Measurements from ENCODE around the gene TMEM232. TPM values are rescaled to one million over a fixed set of nuclear protein-coding genes. Genes with fewer than 3 reads are reported as not detected.

Gene TMEM232
- polyA plus RNA-seq, 1 experiment, result 0.12 TPM

DNA sequence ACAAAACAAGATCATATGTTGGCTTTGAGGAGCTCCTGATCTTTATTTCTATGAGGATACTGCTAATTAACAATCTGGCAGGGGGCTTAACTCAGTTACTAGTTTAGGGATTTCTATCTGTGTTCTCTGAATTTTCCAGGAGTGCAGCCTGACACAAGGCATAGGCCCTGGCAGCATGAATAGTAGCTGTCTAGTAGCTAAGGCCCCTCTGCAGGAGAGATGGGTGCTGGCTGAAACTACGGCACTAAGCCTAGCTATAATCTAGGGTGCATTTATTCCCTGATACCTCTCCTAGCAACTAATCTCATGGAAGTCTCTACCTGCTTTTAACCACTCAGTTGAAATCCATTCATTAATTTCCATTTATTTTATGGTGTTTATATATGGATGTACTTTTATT lies 268.2 kb downstream of the TMEM232 start:
- CTCF ChIA-PET, result no interaction called here
- no peak for DNase-seq (ENCODE audit: low read depth)
- Histone ChIP-seq H3K27me3 (ENCODE audit: control insufficient read depth, insufficient read depth, low read length) (no peaks in the 10 kb centered on the region), H3K36me3 (ENCODE audit: control insufficient read depth, insufficient read depth, low read length) (no peaks in the 10 kb centered on the region), H3K4me3 (ENCODE audit: low read depth, low read length) (no peak overlapping the region)
- no peak for TF ChIP-seq CTCF (IDR thresholded peaks at IDR 0.05; ENCODE audit: insufficient read depth, low read depth, low read length)
- POLR2A ChIA-PET, result no interaction called here

GRCh38 chr5:110442856-110443255 lies 283.6 kb downstream of the TMEM232 start:
- no peak for DNase-seq (ENCODE audit: low read depth)
- TF ChIP-seq CTCF (IDR thresholded peaks at IDR 0.05; ENCODE audit: insufficient read depth, low read depth, low read length), result no peak
- Histone ChIP-seq H3K27me3 (ENCODE audit: control insufficient read depth, insufficient read depth, low read length) (no peaks in the 10 kb centered on the region; the same call in 1 of the 2 replicates), H3K36me3 (ENCODE audit: control insufficient read depth, insufficient read depth, low read length) (no peaks in the 10 kb centered on the region), H3K4me3 (ENCODE audit: low read depth, low read length) (no peak overlapping the region)
- ChIA-PET CTCF (no interaction called here), POLR2A (no interaction called here)

- POLR2A ChIA-PET, result no interaction called here
- CTCF ChIA-PET, result interaction anchor here (1.2 to 1.3 kb wide), 2 partner anchors 10 to 187 kb away, joined by 3 to 4 read pairs; no protein-coding TSS in a partner anchor
Measured at GRCh38 chr5:110441035-110441434, 285.4 kb downstream of the TMEM232 start.

DNA sequence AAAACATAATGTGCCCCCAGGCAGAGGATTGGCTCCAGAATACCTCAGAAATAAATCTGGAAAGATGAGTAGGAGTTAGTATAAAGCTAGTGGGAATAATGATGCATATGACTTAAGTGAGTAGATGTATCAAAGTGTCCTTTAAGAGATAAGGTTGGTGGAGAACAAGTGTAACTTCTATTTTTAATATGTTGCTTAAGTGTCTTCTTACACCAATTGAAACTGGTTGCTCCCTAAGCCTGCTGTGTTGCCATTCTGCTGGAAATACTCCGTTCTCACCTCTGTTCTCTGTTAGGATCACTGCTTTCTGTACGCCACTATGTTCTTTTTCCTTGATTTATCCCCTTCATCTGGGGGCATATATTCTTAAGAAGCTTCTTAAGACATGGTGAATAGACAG lies 286.4 kb downstream of the TMEM232 start:
- ChIA-PET POLR2A (no interaction called here), CTCF (interaction anchor here (1.2 kb wide), 1 partner anchor 188 kb away, joined by 3 read pairs; no protein-coding TSS in a partner anchor)
- H3K27me3 ChIP-seq (ENCODE audit: control insufficient read depth, insufficient read depth, low read length), result no peaks in the 10 kb centered on the region; the same call in 1 of the 2 replicates
- no peaks in the 10 kb centered on the region for H3K36me3 ChIP-seq (ENCODE audit: control insufficient read depth, insufficient read depth, low read length)
- no peak for DNase-seq (ENCODE audit: low read depth)
- no peak for TF ChIP-seq CTCF (IDR thresholded peaks at IDR 0.05; ENCODE audit: insufficient read depth, low read depth, low read length)
- no peak overlapping the region for H3K4me3 ChIP-seq (ENCODE audit: low read depth, low read length)

More at GRCh38 chr5:110441035-110441434, 285.4 kb downstream of the TMEM232 start:
- no peaks in the 10 kb centered on the region; the same call in 1 of the 2 replicates for H3K27me3 ChIP-seq (ENCODE audit: control insufficient read depth, insufficient read depth, low read length)
- peak; percentile 39 for TF ChIP-seq CTCF (IDR thresholded peaks at IDR 0.05; ENCODE audit: insufficient read depth, low read depth, low read length)
- no peak overlapping the region for H3K4me3 ChIP-seq (ENCODE audit: low read depth, low read length)
- no peak for DNase-seq (ENCODE audit: low read depth)
- H3K36me3 ChIP-seq (ENCODE audit: control insufficient read depth, insufficient read depth, low read length), result no peaks in the 10 kb centered on the region

GRCh38 chr5:110439296-110439695 lies 287.2 kb downstream of the TMEM232 start:
- no peak for TF ChIP-seq CTCF (IDR thresholded peaks at IDR 0.05; ENCODE audit: insufficient read depth, low read depth, low read length)
- CTCF ChIA-PET, result interaction anchor here (0.7 kb wide), 1 partner anchor 22 kb away, joined by 3 read pairs; no protein-coding TSS in a partner anchor
- POLR2A ChIA-PET, result no interaction called here
- no peak overlapping the region for H3K4me3 ChIP-seq (ENCODE audit: low read depth, low read length)
- DNase-seq (ENCODE audit: low read depth), result no peak
- no peaks in the 10 kb centered on the region; the same call in 1 of the 2 replicates for H3K27me3 ChIP-seq (ENCODE audit: control insufficient read depth, insufficient read depth, low read length)
- H3K36me3 ChIP-seq (ENCODE audit: control insufficient read depth, insufficient read depth, low read length), result no peaks in the 10 kb centered on the region

All from BJ (cell line).